IPS-20b (cell line): ENCODE measurements around the gene LTO1.

ENCODE experiments used
- H3K27ac ChIP-seq: one replicate; pipeline ENCODE4 v1.5.1; 2013; ENCODE audit warnings: low read length
- H3K27me3 ChIP-seq: 2 replicates; pipeline ENCODE4 v1.6.1; 2013; ENCODE audit warnings: mild to moderate bottlenecking, low read length, inconsistent platforms; ENCODE audit not compliant: insufficient read depth
- H3K36me3 ChIP-seq: 2 replicates; pipeline ENCODE4 v1.6.1; 2013; ENCODE audit warnings: low read depth, mild to moderate bottlenecking, inconsistent platforms, low read length, moderate library complexity; ENCODE audit not compliant: insufficient read depth
- H3K4me1 ChIP-seq: 2 replicates; pipeline ENCODE4 v1.6.1; 2013; ENCODE audit warnings: mild to moderate bottlenecking, control low read depth, inconsistent platforms, low read length, moderate library complexity; ENCODE audit not compliant: insufficient read depth
- H3K4me3 ChIP-seq: 2 replicates; pipeline ENCODE4 v1.5.1; 2013; ENCODE audit warnings: mild to moderate bottlenecking, low read length, inconsistent platforms
- H3K9ac ChIP-seq: 2 replicates; pipeline ENCODE4 v1.6.1; 2013; ENCODE audit warnings: low read depth, mild to moderate bottlenecking, inconsistent platforms, low read length, moderate library complexity
- H3K9me3 ChIP-seq: 2 replicates; pipeline ENCODE4 v1.6.1; 2013; ENCODE audit warnings: mild to moderate bottlenecking, low read depth, low read length, inconsistent platforms; ENCODE audit not compliant: insufficient read depth

LTO1 gene

DNA sequence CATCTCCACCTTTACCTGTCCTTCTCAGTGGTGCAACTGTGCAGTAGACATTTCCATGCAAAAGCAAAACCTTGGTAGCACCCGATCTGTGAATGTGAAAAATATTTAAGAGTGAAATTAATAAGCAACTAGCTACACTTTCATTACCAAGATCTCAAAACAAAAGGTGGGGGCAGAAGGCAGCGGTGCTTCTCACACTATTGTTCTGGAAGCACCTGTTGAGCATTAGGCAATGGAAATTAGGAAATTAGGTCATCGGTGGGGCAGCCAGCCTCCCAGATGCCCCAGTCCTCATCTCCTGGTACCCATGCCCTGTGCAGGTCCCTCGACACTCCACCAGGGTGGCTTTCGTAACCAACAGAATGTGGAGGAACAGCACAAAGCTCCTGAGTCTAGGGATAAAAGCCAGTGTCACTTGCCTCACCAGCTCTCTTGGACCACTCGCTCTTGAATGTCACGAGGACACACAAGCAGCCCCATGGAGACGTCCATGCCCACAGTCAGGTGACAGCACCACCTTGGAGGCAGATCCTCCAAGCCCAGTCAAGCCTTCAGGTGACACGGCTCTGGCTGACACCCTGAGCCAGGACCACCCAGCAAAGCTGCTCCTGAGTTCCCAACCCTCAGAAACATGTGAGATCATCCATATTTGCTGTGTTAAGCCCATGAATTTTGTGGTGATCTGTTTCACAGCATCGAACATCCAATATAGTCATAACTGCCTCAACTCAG lies 3.3 kb downstream of the LTO1 start:
- Histone ChIP-seq H3K27me3 (no peaks in the 10 kb centered on the region), H3K4me1 (peaks cover 4% of the 10 kb centered on the region), H3K4me3 (no peak overlapping the region), H3K9ac (no peak overlapping the region), H3K9me3 (no peaks in the 10 kb centered on the region), H3K36me3 (peaks cover 45% of the 10 kb centered on the region), H3K27ac (no peak overlapping the region)

DNA sequence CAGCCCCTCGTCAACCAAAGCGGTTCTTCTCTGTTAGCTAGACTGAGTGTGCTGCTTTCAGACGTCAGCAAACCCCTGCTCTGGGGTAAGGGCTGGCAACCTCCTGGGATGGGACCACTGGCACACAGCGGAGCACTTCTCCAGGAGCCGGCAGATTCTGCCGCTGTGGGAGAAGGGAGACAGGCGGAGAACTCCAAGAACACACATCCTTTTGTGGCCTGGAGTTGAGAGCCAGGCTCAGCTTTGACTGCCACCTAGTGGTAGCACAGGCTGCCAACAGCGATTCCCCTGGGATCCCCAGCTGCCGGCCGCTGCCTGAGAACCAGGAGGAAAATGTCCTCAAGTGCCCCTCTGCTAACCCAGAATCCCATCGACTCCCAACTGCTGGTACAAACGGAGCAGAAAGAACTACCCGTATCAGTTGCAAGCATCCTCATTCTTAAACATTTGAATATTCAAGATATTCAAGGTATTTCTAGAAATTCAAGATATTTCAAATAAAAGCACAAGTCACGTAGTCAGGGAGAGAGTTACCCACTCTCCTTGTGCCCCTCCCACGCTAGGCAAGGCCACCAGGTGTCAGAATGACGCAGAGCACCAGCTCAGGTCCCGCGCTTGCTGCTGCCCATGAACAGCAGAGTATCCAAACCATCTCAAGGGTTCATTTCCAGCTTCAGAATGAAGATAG lies 4.9 kb downstream of the LTO1 start:
- H3K9me3 ChIP-seq: no peaks in the 10 kb centered on the region
- peaks cover 53% of the 10 kb centered on the region for H3K36me3 ChIP-seq
- peaks cover 4% of the 10 kb centered on the region for H3K4me1 ChIP-seq
- H3K4me3 ChIP-seq: no peak overlapping the region
- H3K27ac ChIP-seq: no peak overlapping the region
- no peaks in the 10 kb centered on the region for H3K27me3 ChIP-seq
- H3K9ac ChIP-seq: no peak overlapping the region

DNA sequence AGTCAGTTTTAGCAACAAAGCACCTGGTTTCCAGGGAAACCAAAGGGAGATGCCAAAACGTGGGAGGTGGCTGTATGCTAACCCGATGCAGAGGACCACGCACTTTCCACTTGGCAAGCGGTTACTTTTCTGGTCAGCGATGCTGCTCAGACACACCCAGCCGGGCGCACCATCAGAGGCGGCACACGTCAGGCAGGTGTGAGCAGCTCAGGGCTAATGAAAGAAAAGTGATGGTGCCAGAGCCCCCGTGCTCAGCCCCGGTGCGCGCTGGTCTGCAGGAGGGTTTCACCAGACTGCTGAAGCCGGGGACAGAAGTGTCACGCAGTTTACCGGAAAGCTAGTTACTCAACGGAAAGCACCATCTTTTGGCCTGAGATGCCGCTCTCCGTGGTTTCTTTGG lies 5.7 kb downstream of the LTO1 start:
- peaks cover 55% of the 10 kb centered on the region for H3K36me3 ChIP-seq
- H3K9ac ChIP-seq: no peak overlapping the region

DNA sequence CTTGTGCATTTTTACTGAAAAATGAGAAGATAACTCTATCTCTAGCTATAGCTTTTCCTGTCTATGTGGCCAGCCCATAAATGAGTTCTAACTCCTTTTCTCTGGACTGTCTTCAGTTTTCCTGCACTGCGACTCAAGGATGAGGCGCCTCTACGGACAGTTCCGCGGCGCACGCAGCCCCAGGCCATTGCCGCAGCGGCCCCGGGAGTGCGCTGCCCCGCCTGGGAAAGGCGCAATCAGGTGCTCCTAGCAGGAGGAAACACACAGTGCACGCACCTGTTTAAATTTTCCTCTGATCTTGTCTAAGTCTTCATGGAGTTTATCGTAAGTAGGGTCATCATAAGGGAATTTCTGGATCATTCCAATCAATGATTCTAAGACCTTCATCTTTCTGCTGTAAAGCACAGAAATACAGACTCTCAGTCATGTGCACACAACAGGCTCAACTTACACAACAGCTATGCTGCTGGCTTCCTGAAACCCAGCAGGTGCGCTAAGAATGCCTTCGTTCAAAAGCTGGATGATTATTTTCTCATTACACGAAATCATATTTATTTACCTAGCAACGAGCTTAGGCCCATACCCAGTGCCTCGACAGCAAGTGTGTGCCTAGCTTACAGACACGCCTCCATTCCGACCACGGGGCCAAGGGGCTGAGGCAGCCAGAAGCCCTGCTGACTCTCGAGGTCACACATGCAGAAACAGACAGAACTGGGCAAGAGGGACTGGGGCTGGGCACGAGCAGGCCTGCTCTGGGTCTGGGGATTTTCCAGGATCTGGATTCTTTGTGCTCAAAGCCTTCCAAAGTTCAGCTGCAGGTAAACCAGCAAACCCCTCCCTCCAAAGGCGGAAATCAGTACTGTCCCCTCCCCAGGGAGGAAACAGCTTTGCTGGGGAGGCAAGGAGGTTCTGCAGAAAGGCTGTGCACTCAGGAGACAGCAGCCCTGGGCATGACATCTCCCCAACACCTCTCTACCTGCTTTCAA lies 7.2 kb downstream of the LTO1 start:
- no peaks in the 10 kb centered on the region for H3K4me1 ChIP-seq
- peaks cover 51% of the 10 kb centered on the region for H3K36me3 ChIP-seq
- H3K4me3 ChIP-seq: no peak overlapping the region
- no peak overlapping the region for H3K27ac ChIP-seq
- no peaks in the 10 kb centered on the region for H3K9me3 ChIP-seq
- no peak overlapping the region for H3K9ac ChIP-seq
- no peaks in the 10 kb centered on the region for H3K27me3 ChIP-seq

More for the DNA sequence above, 5.7 kb downstream of the LTO1 start:
- Histone ChIP-seq H3K4me3 (no peak overlapping the region), H3K9me3 (no peaks in the 10 kb centered on the region), H3K4me1 (peaks cover 4% of the 10 kb centered on the region), H3K27ac (no peak overlapping the region), H3K27me3 (no peaks in the 10 kb centered on the region)

DNA sequence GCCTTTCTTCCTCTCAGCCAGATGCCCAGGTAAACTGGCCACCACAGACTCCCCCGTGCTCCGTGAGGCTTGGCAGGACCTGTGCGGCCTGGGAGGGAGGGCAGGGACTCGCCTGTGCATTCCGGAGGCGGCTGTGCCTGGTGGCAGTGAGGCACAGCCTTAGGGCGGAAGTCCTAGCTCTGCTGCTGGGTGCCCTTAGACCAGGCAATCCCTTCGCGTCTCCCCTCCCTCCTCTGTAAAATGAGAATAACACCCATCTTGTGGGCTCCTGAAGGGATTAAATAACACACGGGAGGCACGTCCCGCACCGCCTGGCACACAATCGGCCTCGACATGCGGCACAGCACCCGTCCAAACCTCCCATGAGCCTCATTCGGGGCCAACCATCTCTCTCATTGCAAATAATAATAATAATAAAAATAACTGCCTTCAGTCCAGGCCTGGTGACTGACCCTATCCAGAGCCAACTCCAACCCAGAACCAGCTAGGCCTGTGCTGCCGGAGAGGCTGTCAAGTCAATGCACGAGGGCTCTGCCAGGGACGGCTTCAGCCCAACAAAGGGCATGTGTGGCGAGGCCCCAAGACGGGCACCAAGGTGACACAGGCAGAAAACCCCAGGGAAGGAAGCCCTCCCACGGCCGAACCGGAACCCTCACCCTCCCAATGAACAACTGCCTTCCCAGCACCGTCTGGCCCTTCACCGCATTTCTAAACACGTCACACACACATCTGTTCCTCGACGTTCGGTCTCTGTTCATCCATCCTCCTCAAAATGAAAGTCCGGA lies 8.2 kb downstream of the LTO1 start:
- Histone ChIP-seq H3K27me3 (no peaks in the 10 kb centered on the region), H3K27ac (no peak overlapping the region), H3K9ac (no peak overlapping the region), H3K9me3 (no peaks in the 10 kb centered on the region), H3K4me1 (no peaks in the 10 kb centered on the region), H3K36me3 (peaks cover 42% of the 10 kb centered on the region), H3K4me3 (no peak overlapping the region)

DNA sequence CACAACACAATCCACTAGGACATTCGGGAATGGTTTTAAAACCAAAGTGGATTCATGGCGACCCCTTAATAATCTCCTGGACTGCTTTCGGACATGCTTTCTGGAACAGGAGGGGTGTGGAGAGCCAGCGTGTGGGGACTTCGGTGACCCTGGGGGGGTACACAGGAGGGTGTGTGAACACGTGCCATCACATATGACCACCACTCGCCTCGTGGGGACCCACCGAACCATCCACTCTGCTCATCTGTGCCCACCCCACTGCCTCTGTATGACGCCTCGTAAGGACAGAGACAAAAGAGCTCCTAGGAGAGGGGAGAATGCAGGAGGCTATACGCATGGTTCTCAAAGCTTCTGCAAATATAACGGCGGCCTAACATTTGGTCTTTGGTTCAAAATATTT lies 8.9 kb downstream of the LTO1 start:
- H3K9me3 ChIP-seq: no peaks in the 10 kb centered on the region
- H3K27me3 ChIP-seq: no peaks in the 10 kb centered on the region
- no peaks in the 10 kb centered on the region for H3K4me1 ChIP-seq
- no peak overlapping the region for H3K27ac ChIP-seq
- no peak overlapping the region for H3K4me3 ChIP-seq
- H3K36me3 ChIP-seq: peaks cover 35% of the 10 kb centered on the region
- no peak overlapping the region for H3K9ac ChIP-seq

DNA sequence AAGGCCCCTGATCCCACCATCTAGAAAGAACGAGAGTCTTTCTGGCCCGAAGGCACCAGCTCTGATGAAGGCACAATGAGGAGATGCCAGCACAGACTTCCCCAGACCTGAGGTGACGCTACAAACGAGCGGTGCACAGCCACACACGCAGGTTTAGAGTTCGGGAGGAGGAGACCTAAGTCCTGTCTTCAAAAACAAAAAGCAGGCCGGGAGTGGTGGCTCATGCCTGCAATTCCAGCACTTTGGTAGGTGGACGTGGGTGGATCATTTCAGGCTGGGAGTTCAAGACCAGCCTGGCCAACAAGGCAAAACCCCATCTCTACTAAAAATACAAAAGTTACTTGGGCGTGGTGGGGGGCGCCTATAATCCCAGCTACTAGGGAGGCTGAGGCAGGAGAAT lies 9.5 kb downstream of the LTO1 start:
- Histone ChIP-seq H3K27ac (no peak overlapping the region), H3K27me3 (no peaks in the 10 kb centered on the region), H3K4me3 (no peak overlapping the region), H3K4me1 (no peaks in the 10 kb centered on the region), H3K36me3 (peaks cover 31% of the 10 kb centered on the region), H3K9ac (no peak overlapping the region), H3K9me3 (no peaks in the 10 kb centered on the region)

DNA sequence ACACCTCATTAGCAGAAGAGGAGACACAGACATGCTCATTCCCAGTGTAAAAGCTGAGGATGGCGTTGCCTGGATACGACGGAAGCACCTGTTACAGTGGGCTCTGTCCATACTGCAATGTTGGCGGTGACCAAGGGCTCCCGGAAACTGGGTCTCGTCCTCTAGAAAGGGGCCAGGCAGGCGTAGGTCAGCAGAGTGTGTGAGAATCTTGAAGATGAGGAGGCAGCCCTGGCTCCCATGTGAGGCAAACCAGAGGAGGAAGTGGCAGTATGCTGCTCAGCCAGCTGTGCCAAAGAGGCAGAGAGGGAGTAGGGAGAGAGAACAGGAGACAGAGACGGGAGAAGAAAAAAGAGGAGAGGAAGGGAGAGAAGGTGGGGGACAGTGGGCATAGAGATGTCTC lies 10.3 kb downstream of the LTO1 start:
- H3K4me1 ChIP-seq: no peaks in the 10 kb centered on the region
- no peak overlapping the region for H3K4me3 ChIP-seq
- H3K9ac ChIP-seq: no peak overlapping the region
- H3K27me3 ChIP-seq: no peaks in the 10 kb centered on the region
- no peak overlapping the region for H3K27ac ChIP-seq
- peaks cover 31% of the 10 kb centered on the region for H3K36me3 ChIP-seq
- H3K9me3 ChIP-seq: no peaks in the 10 kb centered on the region

DNA sequence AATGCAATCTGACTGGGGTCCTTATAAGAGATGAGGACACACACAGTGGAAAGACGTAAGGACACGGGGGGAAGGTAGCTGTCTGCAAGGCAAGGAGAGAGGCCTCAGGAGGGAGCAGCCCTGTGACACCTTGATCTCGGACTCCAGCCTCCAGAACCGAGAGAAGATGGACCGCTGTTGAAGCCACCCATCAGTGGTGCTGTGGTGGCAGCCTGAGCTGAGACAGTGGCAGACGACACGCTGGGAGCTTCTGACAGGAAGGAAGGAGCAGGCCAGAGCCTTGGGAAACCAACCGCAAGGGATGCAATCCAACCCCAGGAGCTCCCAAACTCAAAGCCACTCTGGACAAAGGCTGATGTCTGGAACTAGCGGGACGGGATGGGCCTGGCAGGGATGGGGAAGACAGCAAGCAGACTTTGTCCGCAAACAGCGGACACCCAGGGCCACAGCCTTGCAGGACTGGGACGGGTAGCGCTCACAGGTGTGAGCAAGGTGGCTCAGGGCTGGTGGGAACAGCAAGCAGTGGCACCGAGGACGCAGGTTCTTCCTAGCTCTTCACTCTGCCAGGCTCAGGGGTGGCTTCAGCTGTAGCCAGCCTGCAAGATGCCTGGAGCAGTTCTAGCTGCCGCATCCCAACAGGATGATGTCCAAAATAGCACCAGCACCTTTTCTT lies 10.9 kb downstream of the LTO1 start:
- no peaks in the 10 kb centered on the region for H3K4me1 ChIP-seq
- H3K27ac ChIP-seq: no peak overlapping the region
- H3K36me3 ChIP-seq: peaks cover 24% of the 10 kb centered on the region
- H3K9ac ChIP-seq: no peak overlapping the region
- H3K27me3 ChIP-seq: no peaks in the 10 kb centered on the region
- no peak overlapping the region for H3K4me3 ChIP-seq
- no peaks in the 10 kb centered on the region for H3K9me3 ChIP-seq

DNA sequence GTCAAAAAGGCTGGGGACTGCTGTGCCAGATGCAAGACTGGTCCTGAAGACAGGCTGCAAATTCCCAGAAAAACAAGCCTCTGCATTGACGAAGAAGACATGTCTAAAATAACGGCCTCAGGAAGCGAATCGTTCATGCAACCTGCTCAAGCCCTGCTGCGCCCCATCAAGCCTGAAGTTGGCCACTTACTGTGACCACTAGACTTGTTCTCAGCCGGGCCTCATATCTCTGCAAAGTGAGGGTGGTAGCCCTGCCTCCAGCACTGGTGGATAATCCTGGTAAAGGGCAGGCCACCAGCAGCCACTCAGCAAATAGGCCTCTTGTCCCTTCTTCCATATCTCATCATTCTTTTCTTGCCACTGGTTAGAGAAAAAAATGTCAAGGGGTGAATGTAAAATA lies 11.8 kb downstream of the LTO1 start:
- Histone ChIP-seq H3K36me3 (peaks cover 19% of the 10 kb centered on the region), H3K27me3 (no peaks in the 10 kb centered on the region), H3K4me3 (no peak overlapping the region), H3K9me3 (no peaks in the 10 kb centered on the region), H3K27ac (no peak overlapping the region), H3K9ac (no peak overlapping the region), H3K4me1 (peaks cover 6% of the 10 kb centered on the region)

DNA sequence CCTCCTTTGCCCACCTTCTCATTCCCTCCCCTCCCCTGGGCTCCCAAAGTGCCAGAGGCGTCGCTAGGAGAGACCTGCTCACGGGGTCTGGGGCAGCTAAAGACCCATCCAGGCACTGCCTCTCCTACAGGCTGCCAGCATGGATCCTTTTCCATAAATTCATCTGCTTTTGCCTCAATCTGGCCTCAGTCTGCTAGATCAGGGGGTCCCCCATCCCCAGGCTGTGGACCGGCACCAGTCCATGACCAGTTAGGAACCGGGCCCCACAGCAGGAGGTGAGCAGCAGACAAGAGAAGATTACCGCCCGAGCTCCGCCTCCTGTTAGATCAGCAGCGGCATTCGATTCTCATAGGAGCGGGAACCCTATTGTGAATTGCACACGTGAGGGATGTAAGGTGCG lies 12.3 kb downstream of the LTO1 start:
- Histone ChIP-seq H3K4me3 (no peak overlapping the region), H3K27me3 (no peaks in the 10 kb centered on the region), H3K4me1 (peaks cover 9% of the 10 kb centered on the region), H3K27ac (no peak overlapping the region), H3K36me3 (peaks cover 17% of the 10 kb centered on the region), H3K9ac (no peak overlapping the region), H3K9me3 (no peaks in the 10 kb centered on the region)
